Measurements from ENCODE around the gene RELA.

- TF ChIP-seq POLR2A (IDR thresholded peaks at IDR 0.05; ENCODE audit: low read depth, low read length) (no peak), NFE2L2 (IDR thresholded peaks at IDR 0.05; ENCODE audit: low read depth, low read length) (no peak), SMC3 (IDR thresholded peaks at IDR 0.05; ENCODE audit: low read depth, low read length) (no peak)
- TF ChIP-seq, protein P1, sequence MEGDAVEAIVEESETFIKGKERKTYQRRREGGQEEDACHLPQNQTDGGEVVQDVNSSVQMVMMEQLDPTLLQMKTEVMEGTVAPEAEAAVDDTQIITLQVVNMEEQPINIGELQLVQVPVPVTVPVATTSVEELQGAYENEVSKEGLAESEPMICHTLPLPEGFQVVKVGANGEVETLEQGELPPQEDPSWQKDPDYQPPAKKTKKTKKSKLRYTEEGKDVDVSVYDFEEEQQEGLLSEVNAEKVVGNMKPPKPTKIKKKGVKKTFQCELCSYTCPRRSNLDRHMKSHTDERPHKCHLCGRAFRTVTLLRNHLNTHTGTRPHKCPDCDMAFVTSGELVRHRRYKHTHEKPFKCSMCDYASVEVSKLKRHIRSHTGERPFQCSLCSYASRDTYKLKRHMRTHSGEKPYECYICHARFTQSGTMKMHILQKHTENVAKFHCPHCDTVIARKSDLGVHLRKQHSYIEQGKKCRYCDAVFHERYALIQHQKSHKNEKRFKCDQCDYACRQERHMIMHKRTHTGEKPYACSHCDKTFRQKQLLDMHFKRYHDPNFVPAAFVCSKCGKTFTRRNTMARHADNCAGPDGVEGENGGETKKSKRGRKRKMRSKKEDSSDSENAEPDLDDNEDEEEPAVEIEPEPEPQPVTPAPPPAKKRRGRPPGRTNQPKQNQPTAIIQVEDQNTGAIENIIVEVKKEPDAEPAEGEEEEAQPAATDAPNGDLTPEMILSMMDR (conservative IDR thresholded peaks at IDR 0.05; ENCODE audit: low read depth, low read length): no peak
Measured at GRCh38 chr11:65695459-65696241, 32.9 kb upstream of the RELA start.
